Neuronal stem cell (in vitro differentiated cells): ENCODE measurements around the gene GAK.
A peak's percentile ranks its signal among the peaks of the same experiment; 100 is the strongest.

Experiments
- DNase-seq: peaks from one replicate; pipeline ENCODE4 v3.0.0-alpha.2; 2013; ENCODE audit warnings: low spot score
- H2AFZ ChIP-seq: one replicate; pipeline ENCODE4 v1.6.1; 2013; ENCODE audit warnings: mild to moderate bottlenecking, low read length, inconsistent platforms
- H2AK5ac ChIP-seq: 2 replicates; pipeline ENCODE4 v1.6.1; 2013; ENCODE audit warnings: low read depth, mild to moderate bottlenecking, inconsistent platforms, low read length, moderate library complexity, mixed read lengths
- H2BK120ac ChIP-seq: 2 replicates; pipeline ENCODE4 v1.6.1; 2013; ENCODE audit warnings: low read depth, mild to moderate bottlenecking, inconsistent platforms, low read length, moderate library complexity, mixed read lengths
- H2BK12ac ChIP-seq: one replicate; pipeline ENCODE4 v1.6.1; 2013; ENCODE audit warnings: low read length, inconsistent platforms
- H2BK15ac ChIP-seq: 2 replicates; pipeline ENCODE4 v1.6.1; 2013; ENCODE audit warnings: mild to moderate bottlenecking, low read length, inconsistent platforms, mixed read lengths
- H2BK5ac ChIP-seq: one replicate; pipeline ENCODE4 v1.6.1; 2013; ENCODE audit warnings: inconsistent platforms, mild to moderate bottlenecking, low read length, moderate library complexity
- H3K14ac ChIP-seq: one replicate; pipeline ENCODE4 v1.6.1; 2013; ENCODE audit warnings: low read length, inconsistent platforms
- H3K18ac ChIP-seq: 2 replicates; pipeline ENCODE4 v1.6.1; 2013; ENCODE audit warnings: low read length, inconsistent platforms
- H3K23ac ChIP-seq: 2 replicates; pipeline ENCODE4 v1.6.1; 2013; ENCODE audit warnings: low read depth, mild to moderate bottlenecking, mixed read lengths, low read length, inconsistent platforms; ENCODE audit not compliant: poor library complexity
- H3K27ac ChIP-seq: replicated peaks from 3 replicates; pipeline ENCODE4 v1.5.1; 2013; ENCODE audit warnings: low read length, inconsistent platforms
- H3K27me3 ChIP-seq, 3 experiments: 2 replicates each; pipeline ENCODE4 v1.6.1; 2013; ENCODE audit warnings: low read length in 3 of 3, mild to moderate bottlenecking in 2 of 3, inconsistent platforms in 1 of 3, low read depth in 1 of 3, mixed read lengths in 1 of 3, moderate library complexity in 1 of 3; ENCODE audit not compliant: control insufficient read depth in 3 of 3, insufficient read depth in 3 of 3
- H3K36me3 ChIP-seq, 2 donors: replicated peaks in 1 of 2; 2 replicates each; pipeline ENCODE4 v1.6.1; 2013; ENCODE audit warnings: low read length in 2 of 2; ENCODE audit not compliant: control insufficient read depth in 2 of 2, insufficient read depth in 2 of 2
- H3K4ac ChIP-seq: 2 replicates; pipeline ENCODE4 v1.6.1; 2013; ENCODE audit warnings: inconsistent platforms, mild to moderate bottlenecking, low read length, moderate library complexity
- H3K4me1 ChIP-seq, 2 donors: 1 replicate in 1 of 2; 2 replicates in 1 of 2; pipeline ENCODE4 v1.6.1; 2013; ENCODE audit warnings: low read length in 2 of 2, low read depth in 1 of 2; ENCODE audit not compliant: control insufficient read depth in 2 of 2, insufficient read depth in 1 of 2
- H3K4me2 ChIP-seq: one replicate; pipeline ENCODE4 v1.6.1; 2013; ENCODE audit warnings: mild to moderate bottlenecking, low read length, inconsistent platforms; ENCODE audit not compliant: insufficient read depth, poor library complexity, severe bottlenecking
- H3K4me3 ChIP-seq, 2 donors: 2 replicates each; pipeline ENCODE4 v1.5.1; 2013; ENCODE audit warnings: low read length in 2 of 2, mild to moderate bottlenecking in 2 of 2, inconsistent platforms in 1 of 2, moderate library complexity in 1 of 2
- H3K79me1 ChIP-seq: one replicate; pipeline ENCODE4 v1.6.1; 2013; ENCODE audit warnings: low read depth, mild to moderate bottlenecking, inconsistent platforms, low read length, moderate library complexity
- H3K9ac ChIP-seq: one replicate; pipeline ENCODE4 v1.6.1; 2013; ENCODE audit warnings: mild to moderate bottlenecking, low read depth, low read length, inconsistent platforms; ENCODE audit not compliant: poor library complexity
- H3K9me3 ChIP-seq, 2 donors: replicated peaks in 1 of 2; 2 replicates each; pipeline versions ENCODE3 to v1.6.1; 2013; ENCODE audit warnings: low read length in 2 of 2, mild to moderate bottlenecking in 2 of 2, inconsistent platforms in 1 of 2, low read depth in 1 of 2, mixed read lengths in 1 of 2, moderate library complexity in 1 of 2; ENCODE audit not compliant: control insufficient read depth in 2 of 2, insufficient read depth in 1 of 2
- H4K8ac ChIP-seq: one replicate; pipeline ENCODE4 v1.6.1; 2013; ENCODE audit warnings: low read depth, mild to moderate bottlenecking, inconsistent platforms, low read length, moderate library complexity
- H4K91ac ChIP-seq: one replicate; pipeline ENCODE4 v1.6.1; 2013; ENCODE audit warnings: low read length, low read depth, mild to moderate bottlenecking, inconsistent platforms; ENCODE audit not compliant: poor library complexity
- WGBS, 2 donors: extraction: QIAGEN DNeasy Blood & Tissue Kit; methylation state at CpG; one replicate each; pipeline ENCODE4 v1.1.7; 2013; ENCODE audit warnings: missing lambda C conversion rate in 2 of 2, mixed read lengths in 1 of 2; ENCODE audit not compliant: insufficient read length in 2 of 2, insufficient replicate concordance in 1 of 2; ENCODE audit errors: extremely low coverage in 2 of 2; 5-methylcytosine and 5-hydroxymethylcytosine counted together

Gene GAK

DNA sequence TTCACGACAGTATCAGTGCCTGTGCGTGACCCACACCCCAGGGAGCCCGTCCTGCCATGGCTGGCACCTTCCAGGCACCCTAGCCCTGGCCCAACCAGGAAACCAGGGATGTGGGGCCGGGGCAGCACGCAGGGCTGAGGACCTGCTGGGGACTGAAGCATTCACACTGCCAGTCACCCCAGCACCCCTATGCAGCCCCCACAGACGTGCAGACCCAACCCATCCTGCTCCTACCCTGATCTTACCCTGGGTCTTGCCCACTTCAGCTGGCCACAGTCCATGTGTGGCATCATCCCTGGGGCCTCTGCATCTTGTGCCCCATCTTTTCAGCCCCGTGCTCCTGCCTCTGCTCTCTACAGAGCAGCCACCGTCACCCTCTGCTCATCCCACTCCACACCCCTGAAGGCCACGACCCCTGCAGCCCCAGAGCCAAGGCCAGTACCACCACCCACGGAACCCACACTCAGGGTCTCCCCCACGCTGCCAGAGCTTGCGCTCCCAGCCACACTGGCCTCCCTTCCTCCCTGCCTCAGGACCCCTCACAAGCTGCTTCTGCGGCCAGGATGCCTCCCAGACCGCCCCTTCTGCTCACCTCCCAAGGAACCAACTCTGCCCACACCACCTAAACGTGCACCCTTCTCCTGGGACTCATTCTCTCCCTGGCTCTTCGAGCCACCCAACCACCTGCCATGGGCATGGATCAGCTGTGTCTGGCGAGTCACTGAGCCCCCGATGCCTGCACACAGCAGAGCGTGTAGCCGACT is 25.6 kb downstream of the GAK start:
- Histone ChIP-seq H3K4ac (no peak overlapping the region), H3K4me1 (no peaks in the 10 kb centered on the region), H2BK120ac (no peak overlapping the region), H4K8ac (no peak overlapping the region), H2BK15ac (no peak overlapping the region), H3K4me3 (peak overlapping the region in 1 of 2 donors; percentile 18), H2AK5ac (no peak overlapping the region), H2BK12ac (no peak overlapping the region), H3K14ac (no peak overlapping the region), H2AFZ (no peak overlapping the region), H3K9ac (no peak overlapping the region), H2BK5ac (no peak overlapping the region), H3K4me2 (no peak overlapping the region), H3K36me3 (peaks cover 3 to 34% of the 10 kb centered on the region in 2 donors), H3K79me1 (peaks cover 15% of the 10 kb centered on the region), H3K27me3 (no peaks in the 10 kb centered on the region), H3K27ac (no peak overlapping the region), H4K91ac (no peak overlapping the region), H3K18ac (no peak overlapping the region), H3K23ac (peak overlapping the region; percentile 67), H3K9me3 (peaks cover 0 to 8% of the 10 kb centered on the region in 2 donors)
- no CpG with 5 or more reads among the region's 20 CpGs for WGBS, 2 donors
- DNase-seq, result no peak

DNA sequence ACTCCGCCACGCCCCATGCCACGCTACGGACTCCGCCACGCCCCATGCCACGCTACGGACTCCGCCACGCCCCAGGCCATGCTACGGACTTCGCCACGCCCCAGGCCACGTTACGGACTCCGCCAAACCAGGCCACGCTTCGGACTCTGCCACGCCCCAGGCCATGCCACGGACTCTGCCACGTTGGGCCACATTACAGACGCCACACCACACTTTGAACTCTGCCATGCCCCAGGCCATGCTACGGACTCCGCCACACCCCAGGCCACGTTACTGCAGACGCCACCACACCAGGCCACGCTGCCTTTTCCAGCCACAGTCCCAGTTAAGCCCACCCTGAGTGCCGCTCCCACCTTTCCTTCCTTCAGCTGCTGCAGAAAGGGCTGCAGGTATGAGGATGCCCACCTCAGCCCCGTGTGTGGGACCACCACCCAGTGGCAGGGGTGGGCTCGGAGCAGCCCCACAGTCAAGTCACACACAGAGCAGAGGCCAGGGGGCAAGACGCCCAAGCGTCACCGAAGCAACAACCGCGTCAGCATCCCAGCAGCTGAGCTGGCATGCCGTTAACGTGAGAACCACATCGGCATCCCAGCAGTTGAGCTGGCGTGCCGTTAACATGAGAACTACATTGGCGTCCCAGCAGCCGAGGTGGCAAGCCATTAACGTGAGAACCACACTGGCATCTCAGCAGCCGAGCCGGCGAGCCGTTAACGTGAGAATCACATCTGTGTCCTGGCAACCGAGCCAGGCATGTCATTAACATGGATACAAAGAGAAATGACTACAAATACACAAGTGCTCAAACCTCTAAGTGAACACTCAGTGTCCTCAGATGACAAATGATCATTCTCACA is 26.4 kb downstream of the GAK start:
- H3K18ac ChIP-seq, result peak overlapping the region; percentile 36
- H3K27me3 ChIP-seq, result no peaks in the 10 kb centered on the region
- H3K79me1 ChIP-seq, result peaks cover 11% of the 10 kb centered on the region
- no peak overlapping the region for H2BK12ac ChIP-seq
- H3K36me3 ChIP-seq, result peaks cover 6 to 26% of the 10 kb centered on the region in 2 donors
- H2AFZ ChIP-seq, result no peak overlapping the region
- H3K4me2 ChIP-seq, result no peak overlapping the region
- no peak overlapping the region for H3K27ac ChIP-seq
- peak overlapping the region; percentile 69 for H3K23ac ChIP-seq
- H3K9ac ChIP-seq, result peak overlapping the region; percentile 79
- H4K8ac ChIP-seq, result peak overlapping the region; percentile 94
- H2BK15ac ChIP-seq, result no peak overlapping the region
- H2BK5ac ChIP-seq, result no peak overlapping the region
- DNase-seq, result no peak
- WGBS, 2 donors, result no CpG with 5 or more reads among the region's 49 CpGs
- no peak overlapping the region for H3K4me3 ChIP-seq
- no peak overlapping the region for H3K14ac ChIP-seq
- H3K9me3 ChIP-seq, result peaks cover 0 to 8% of the 10 kb centered on the region in 2 donors
- H3K4me1 ChIP-seq, result no peaks in the 10 kb centered on the region
- H4K91ac ChIP-seq, result no peak overlapping the region
- no peak overlapping the region for H2BK120ac ChIP-seq
- H2AK5ac ChIP-seq, result no peak overlapping the region
- no peak overlapping the region for H3K4ac ChIP-seq

DNA sequence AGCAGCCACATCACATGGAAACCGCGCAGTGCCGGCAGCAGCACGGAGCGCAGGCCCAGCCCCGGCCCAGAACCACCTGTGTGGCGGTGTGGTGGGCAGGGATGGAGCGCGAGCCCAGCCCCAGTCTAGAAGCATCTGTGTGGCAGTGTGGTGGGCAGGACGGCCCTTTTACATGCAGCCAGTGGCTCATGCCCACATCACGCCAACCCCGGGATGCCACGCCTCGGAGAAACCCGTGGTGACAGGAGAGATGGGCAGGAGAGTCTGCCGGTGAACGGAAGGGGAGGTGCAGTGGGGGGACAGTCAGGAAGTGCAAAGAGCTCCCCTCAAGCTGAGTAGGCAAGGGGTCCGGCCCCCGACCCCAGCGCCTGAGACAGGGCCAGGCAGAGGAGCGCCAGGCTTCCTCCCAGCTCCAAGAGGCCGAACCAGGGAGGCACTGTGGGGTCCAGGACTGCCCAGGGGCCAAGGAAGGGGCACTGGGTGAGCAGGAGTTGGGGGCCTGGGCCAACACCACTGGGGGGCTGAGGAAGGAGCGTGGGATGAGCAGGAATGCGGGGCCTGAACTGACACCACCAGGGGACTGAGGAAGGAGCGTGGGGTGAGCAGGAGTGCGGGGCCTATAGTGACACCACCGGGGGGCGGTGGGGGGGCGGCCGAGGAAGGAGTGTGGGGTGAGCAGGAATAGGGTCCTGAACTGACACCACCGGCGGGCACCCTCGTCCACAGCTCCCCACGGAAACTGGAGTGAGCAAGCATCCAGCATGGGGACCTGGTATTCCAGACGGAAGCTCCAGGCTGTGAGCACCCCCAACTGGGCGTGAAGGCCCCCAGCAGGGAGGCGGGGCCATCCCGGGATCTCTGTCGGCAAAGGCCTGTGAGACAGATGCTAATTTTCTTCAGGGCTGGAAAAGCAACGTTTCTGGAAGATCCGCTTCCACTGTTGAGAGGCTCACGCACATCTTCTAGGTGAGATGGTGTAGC is 28.8 kb downstream of the GAK start:
- peak overlapping the region; percentile 3 for H3K18ac ChIP-seq
- no peak overlapping the region for H3K4me2 ChIP-seq
- H2BK5ac ChIP-seq, result peak overlapping the region; percentile 53
- no peaks in the 10 kb centered on the region for H3K4me1 ChIP-seq
- no peak for DNase-seq
- H4K91ac ChIP-seq, result no peak overlapping the region
- H3K27ac ChIP-seq, result no peak overlapping the region
- H2AK5ac ChIP-seq, result no peak overlapping the region
- peak overlapping the region; percentile 63 for H3K9ac ChIP-seq
- no peak overlapping the region for H3K4me3 ChIP-seq
- H3K14ac ChIP-seq, result no peak overlapping the region
- peaks cover 6 to 17% of the 10 kb centered on the region in 2 donors for H3K36me3 ChIP-seq
- H2BK12ac ChIP-seq, result no peak overlapping the region
- H2BK15ac ChIP-seq, result no peak overlapping the region
- WGBS, 2 donors, result no CpG with 5 or more reads among the region's 42 CpGs
- no peak overlapping the region for H3K4ac ChIP-seq
- no peak overlapping the region for H2BK120ac ChIP-seq
- peaks cover 15% of the 10 kb centered on the region for H3K79me1 ChIP-seq
- H3K9me3 ChIP-seq, result peaks cover 0 to 8% of the 10 kb centered on the region in 2 donors
- H3K27me3 ChIP-seq, result no peaks in the 10 kb centered on the region
- no peak overlapping the region for H3K23ac ChIP-seq
- no peak overlapping the region for H4K8ac ChIP-seq
- H2AFZ ChIP-seq, result no peak overlapping the region
